ENCODE data around the gene U2AF2. TPM values are rescaled to one million over a fixed set of nuclear protein-coding genes. Genes with fewer than 3 reads are reported as not detected.

The U2AF2 gene
- total and polyA plus RNA-seq, 9 of the 15 experiments (the other 6 are each of a cell fraction or from before 2014, with no cell fraction given): 3.0 to 331 (median 157) TPM

- peak; percentile 100 for TF ChIP-seq MGA (IDR thresholded peaks at IDR 0.05)
- no peak for TF ChIP-seq RNF219 (CRISPR knock-in tag; IDR thresholded peaks at IDR 0.05)
- no peak for TF ChIP-seq NUFIP1 (IDR thresholded peaks at IDR 0.05; ENCODE audit: partially characterized antibody)
- TF ChIP-seq FOXA3 (CRISPR knock-in tag; conservative IDR thresholded peaks at IDR 0.05 in 1 of 2, IDR thresholded peaks at IDR 0.05 in 1 of 2): peak in 1 of 2 experiments; percentile 94; a peak in 2 of 4 replicates
- peak; percentile 91 for TF ChIP-seq ZNF740 (CRISPR knock-in tag; IDR thresholded peaks at IDR 0.05)
- no peak for TF ChIP-seq ZNF740 (tag; IDR thresholded peaks at IDR 0.05)
- peak; percentile 99 for TF ChIP-seq ZNF511 (CRISPR knock-in tag; IDR thresholded peaks at IDR 0.05)
- no peak for TF ChIP-seq SRSF7 (optimal IDR thresholded peaks at IDR 0.05; ENCODE audit: low read depth, low read length)
- TF ChIP-seq CBX2 (IDR thresholded peaks at IDR 0.05; ENCODE audit: insufficient read depth, low read length, poor library complexity, severe bottlenecking): no peak
- no peak for TF ChIP-seq NFIC (IDR thresholded peaks at IDR 0.05)
- TF ChIP-seq ATF4 (CRISPR knock-in tag; IDR thresholded peaks at IDR 0.05): 0 out of 2 replicates have a peak, but pooled peaks have one; percentile 12
Measured at GRCh38 chr19:55640043-55640576, 14.7 kb upstream of the U2AF2 start (continued).

Measured in K562 (cell line).